NOMO-1 treated with dmso at 0.1 percent for 144 hours (cell line): Measurements from ENCODE around the gene RABGAP1L.
A peak's percentile ranks its signal among the peaks of the same experiment; 100 is the strongest.

Source experiments
- DNase-seq: peaks from one replicate; lab custom pipeline; 2025; ENCODE audit not compliant: unreplicated experiment; lab: John Stamatoyannopoulos, UW

The RABGAP1L gene

GRCh38 chr1:174743654-174744561, 584.6 kb downstream of the RABGAP1L start:
- DNase-seq, result peak; percentile 25

GRCh38 chr1:174744886-174745285, 585.6 kb downstream of the RABGAP1L start:
- no peak for DNase-seq

- no peak for DNase-seq
Measured at GRCh38 chr1:174746024-174746808, 586.9 kb downstream of the RABGAP1L start.

- DNase-seq, result no peak
Measured at GRCh38 chr1:174747613-174748012, 588.3 kb downstream of the RABGAP1L start.

GRCh38 chr1:174748586-174748985, 589.3 kb downstream of the RABGAP1L start:
- no peak for DNase-seq

- DNase-seq, result no peak
Measured at GRCh38 chr1:174753131-174753530, 593.8 kb downstream of the RABGAP1L start.

- DNase-seq, result no peak
Measured at GRCh38 chr1:174761335-174761734, 602.0 kb downstream of the RABGAP1L start.

- DNase-seq, result no peak
Measured at GRCh38 chr1:174761901-174762585, 602.7 kb downstream of the RABGAP1L start.

- no peak for DNase-seq
Measured at GRCh38 chr1:174764191-174764590, 604.9 kb downstream of the RABGAP1L start.

GRCh38 chr1:174766727-174767126, 607.4 kb downstream of the RABGAP1L start:
- no peak for DNase-seq

- no peak for DNase-seq
Measured at GRCh38 chr1:174768516-174768915, 609.2 kb downstream of the RABGAP1L start.

GRCh38 chr1:174768949-174769348, 609.6 kb downstream of the RABGAP1L start:
- DNase-seq, result no peak

GRCh38 chr1:174769961-174770549, 610.7 kb downstream of the RABGAP1L start:
- no peak for DNase-seq

- no peak for DNase-seq
Measured at GRCh38 chr1:174775621-174776020, 616.3 kb downstream of the RABGAP1L start.

GRCh38 chr1:174777262-174777661, 617.9 kb downstream of the RABGAP1L start:
- DNase-seq, result no peak

- no peak for DNase-seq
Measured at GRCh38 chr1:174785510-174785909, 626.2 kb downstream of the RABGAP1L start.

- no peak for DNase-seq
Measured at GRCh38 chr1:174786358-174786757, 627.0 kb downstream of the RABGAP1L start.

GRCh38 chr1:174786760-174787159, 627.4 kb downstream of the RABGAP1L start:
- DNase-seq, result no peak

GRCh38 chr1:174788981-174789380, 629.7 kb downstream of the RABGAP1L start:
- DNase-seq, result peak; percentile 28

GRCh38 chr1:174789399-174789798, 630.1 kb downstream of the RABGAP1L start:
- no peak for DNase-seq

GRCh38 chr1:174791863-174792262, 632.5 kb downstream of the RABGAP1L start:
- DNase-seq, result no peak
